CD4-positive, alpha-beta T cell treated with Interleukin-17A for 1 hour (primary cell): Measurements from ENCODE around the gene UNC93A.
"Not testable (repeated sequence)": the region's sequence is repeated elsewhere in the genome, so short reads cannot be mapped to it uniquely, and the experiment has no call there.

ENCODE experiments used
- DNase-seq: peaks from one replicate; pipeline ENCODE4 v3.0.0-alpha.2; 2020

The UNC93A gene

GRCh38 chr6:167294651-167295494, 3.8 kb downstream of the UNC93A start:
- no peak for DNase-seq

GRCh38 chr6:167295495-167296292, 4.6 kb downstream of the UNC93A start:
- no peak for DNase-seq

- no peak for DNase-seq
Observed at GRCh38 chr6:167296293-167296690, 5.2 kb downstream of the UNC93A start.

DNA sequence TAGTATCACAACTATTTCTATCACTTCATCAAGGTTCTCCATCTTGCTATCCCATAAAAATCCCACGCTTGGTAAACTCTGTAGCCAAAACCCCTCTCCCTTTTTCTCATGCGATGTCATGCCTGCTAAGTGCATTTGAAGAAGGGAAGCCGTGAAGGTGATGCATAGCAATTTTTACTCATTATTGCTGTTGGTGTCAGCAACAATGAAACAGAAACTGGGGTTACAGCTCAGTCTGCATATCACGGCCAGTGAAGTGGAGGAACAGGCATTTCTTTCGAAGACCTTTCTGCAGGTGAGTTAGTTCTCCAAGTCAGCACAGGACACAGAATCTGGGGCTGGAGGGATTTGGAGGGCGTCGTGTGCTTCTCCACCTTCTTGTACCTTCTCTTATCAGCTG, 5.8 kb downstream of the UNC93A start:
- no peak for DNase-seq

- no peak for DNase-seq
Observed at GRCh38 chr6:167298127-167298526, 7.0 kb downstream of the UNC93A start.

GRCh38 chr6:167299641-167300308, 8.7 kb downstream of the UNC93A start:
- DNase-seq = no peak

DNA sequence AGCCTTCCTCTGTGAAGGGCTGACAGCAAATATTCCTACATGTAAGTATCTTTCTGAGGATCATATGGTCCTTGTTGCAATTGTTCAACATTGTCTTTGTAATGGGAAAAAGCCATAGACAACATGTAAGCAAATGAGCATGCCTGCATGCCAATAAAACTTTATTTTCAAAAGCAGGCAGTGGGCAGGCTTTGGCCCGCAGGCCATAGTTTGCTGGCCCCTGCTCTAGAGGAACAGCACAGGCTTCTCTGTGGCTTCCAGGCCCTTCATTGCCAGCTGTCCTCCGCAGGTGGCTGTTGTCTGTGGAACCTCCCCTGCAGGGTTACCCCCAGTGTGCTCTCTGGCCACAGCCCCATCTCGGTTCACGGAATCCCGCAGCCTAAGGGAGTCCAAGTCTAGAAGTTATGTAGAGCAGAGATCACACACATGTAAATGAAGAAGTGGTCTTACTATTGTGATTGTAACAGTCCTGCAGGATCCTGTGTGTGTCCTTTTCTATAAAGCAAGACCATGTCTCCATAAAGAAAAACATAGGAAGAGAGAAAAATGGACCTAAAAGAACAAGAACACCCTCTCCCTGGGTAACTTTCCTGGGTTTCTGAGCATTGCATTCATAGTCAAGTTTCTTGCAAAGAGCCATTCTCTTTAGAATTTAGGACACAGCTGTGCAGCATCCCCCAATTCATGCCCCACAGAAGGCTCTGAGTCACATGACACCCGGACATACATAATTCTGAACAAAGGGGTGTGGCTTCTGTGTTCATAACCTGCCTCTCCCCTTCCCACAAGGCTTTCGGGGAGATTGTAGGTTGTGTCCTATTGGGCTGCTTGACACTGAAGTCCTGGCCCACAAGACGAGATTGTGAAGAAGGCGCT, 10.0 kb downstream of the UNC93A start:
- DNase-seq = no peak

DNA sequence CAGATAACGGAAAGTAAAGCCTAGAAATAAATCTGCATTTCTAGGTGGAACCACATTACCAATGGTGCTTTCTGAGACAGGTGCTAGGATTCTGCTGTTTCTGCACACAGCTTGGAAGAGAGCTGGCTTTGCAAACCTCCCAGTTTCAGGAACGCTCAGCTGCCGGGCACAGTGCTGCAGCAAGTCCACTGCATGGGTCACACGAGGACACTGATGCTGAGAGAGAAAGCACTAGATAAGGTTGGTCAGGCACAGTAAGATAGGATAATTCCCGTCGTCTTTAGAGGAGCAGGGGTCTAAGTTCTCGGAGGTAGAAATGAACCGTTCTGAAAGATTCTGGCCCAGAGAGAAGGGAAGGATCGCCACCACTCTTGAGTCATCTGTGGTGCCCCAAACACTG, 11.0 kb downstream of the UNC93A start:
- no peak for DNase-seq

- no peak for DNase-seq
Observed at GRCh38 chr6:167302796-167303195, 11.7 kb downstream of the UNC93A start.

DNA sequence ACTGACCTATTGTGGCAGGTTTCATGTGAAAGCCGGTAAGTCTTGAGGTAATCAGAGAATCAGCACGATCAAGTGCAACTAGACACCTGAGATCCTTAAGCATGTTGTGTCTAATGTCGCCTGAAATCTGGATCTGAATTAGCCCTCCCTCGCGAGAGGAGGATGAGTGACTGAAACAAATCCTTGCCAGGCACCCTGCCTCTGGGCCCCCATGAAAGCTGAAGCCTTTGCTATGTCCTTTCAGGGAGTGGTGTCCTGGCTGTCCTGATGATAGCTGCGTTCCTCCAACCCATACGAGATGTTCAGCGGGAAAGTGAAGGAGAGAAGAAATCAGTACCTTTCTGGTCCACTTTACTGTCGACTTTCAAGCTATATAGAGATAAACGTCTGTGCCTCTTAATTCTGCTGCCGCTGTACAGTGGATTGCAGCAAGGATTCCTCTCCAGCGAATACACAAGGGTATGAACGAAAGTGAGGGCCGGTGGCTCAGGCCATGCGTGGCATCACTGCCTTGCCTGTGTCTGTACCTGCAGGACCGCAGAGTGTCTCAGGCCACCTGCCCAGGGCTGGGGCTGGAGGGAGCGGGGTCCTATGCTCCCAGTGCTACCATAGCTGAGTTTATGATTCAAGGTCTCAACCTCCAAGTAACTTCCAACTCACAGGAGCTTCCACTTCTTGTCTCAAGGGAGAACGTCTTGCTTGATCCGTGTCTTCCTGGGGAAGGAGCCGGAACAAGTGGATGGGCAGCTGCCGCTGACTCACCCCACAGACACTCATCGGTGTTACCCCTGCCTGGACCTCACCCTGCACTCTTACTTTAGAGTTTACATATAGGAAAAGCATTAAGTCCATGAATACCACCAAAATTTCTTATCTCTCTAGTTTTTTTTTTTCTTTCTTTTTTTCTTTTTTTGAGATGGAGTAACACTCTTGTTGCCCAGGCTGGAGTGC, 12.8 kb downstream of the UNC93A start:
- DNase-seq = no peak

GRCh38 chr6:167304912-167305311, 13.8 kb downstream of the UNC93A start:
- DNase-seq = no peak

DNA sequence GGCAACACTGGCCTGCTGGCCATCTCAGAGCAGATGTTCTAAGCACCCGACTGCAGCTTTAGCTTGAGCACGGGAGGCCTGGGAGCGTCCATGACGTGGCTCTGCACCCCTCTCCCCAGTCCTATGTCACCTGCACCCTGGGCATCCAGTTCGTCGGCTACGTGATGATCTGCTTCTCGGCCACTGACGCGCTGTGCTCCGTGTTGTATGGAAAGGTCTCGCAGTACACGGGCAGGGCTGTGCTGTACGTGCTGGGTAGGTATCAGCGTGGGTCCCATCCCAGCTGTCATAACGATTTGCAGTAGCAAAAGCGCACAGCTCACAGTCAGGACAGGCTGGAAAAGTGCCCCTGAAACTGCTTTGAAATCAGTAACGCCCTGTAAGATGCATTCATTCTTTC, 14.7 kb downstream of the UNC93A start:
- no peak for DNase-seq

DNA sequence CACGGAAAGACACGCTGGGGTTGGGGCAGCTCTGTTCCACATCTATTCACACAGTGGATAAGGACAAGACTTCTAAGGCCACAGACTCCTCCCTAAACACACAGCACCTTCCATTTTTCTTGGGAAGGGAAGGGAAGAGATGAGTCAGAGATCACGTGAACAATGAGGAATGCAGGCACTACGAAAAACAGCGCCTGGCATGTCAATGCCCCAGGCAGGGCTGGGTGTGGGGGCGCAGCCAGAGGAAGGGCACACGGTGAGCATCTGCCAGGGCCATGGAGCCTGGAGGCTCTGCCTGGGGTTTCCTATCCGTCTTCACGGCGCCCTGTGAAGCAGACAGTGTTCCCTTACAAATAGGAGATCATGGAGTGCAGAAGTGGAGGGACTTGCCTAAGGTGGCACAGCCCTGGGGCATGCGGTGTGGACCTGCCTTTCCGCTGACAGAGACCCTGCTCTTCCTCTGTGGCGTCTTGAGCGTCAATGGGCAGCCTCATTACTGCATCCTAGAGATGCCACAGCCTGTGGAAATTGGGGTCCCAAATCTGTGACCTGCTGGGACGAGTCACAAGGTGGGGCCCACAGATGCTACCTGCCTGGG, 15.4 kb downstream of the UNC93A start:
- DNase-seq = no peak

- no peak for DNase-seq
Observed at GRCh38 chr6:167307342-167307955, 16.3 kb downstream of the UNC93A start.

DNA sequence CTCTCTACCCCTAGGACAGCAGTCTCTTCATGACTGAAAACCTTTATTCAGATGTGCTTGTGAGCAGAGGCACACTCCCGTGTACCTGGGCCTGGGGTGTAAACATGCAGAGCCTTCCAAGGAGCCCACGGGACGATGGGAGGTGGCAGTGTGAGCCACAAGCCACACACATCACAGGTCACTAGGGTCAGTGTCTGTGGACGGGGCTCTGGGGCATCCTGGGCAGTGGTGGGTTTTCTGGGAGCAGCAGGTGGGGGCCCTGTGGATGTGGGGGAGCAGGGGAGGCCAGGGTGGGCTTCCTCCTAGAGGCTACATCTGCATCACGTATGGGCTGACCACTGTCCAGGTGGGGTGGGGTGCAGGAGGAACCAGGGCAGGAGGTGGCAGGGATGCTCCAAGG, 17.1 kb downstream of the UNC93A start:
- no peak for DNase-seq

- DNase-seq = not testable (repeated sequence)
Observed at GRCh38 chr6:167309355-167310192, 18.5 kb downstream of the UNC93A start.

- no peak for DNase-seq
Observed at GRCh38 chr6:167311286-167311685, 20.2 kb downstream of the UNC93A start.

DNA sequence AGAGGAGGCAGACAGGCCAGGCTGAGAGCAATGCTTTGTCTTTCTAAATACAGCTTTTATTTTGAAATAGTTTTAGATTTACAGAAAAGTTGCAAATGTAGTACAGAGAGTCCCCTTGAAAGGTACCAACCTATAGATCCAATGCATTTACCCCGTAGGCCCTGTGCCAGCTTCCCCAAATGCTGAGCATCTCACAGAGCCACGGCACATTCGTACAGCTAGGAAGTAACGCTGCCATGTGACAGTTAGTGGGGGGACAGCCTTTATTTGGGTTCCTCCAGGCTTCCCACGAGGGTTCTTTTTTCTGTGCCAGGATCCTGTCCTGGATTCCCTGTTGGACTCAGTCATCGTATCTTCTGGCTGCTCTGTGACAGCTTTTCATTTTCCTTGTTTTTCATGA, 20.6 kb downstream of the UNC93A start:
- DNase-seq = not testable (repeated sequence)

DNA sequence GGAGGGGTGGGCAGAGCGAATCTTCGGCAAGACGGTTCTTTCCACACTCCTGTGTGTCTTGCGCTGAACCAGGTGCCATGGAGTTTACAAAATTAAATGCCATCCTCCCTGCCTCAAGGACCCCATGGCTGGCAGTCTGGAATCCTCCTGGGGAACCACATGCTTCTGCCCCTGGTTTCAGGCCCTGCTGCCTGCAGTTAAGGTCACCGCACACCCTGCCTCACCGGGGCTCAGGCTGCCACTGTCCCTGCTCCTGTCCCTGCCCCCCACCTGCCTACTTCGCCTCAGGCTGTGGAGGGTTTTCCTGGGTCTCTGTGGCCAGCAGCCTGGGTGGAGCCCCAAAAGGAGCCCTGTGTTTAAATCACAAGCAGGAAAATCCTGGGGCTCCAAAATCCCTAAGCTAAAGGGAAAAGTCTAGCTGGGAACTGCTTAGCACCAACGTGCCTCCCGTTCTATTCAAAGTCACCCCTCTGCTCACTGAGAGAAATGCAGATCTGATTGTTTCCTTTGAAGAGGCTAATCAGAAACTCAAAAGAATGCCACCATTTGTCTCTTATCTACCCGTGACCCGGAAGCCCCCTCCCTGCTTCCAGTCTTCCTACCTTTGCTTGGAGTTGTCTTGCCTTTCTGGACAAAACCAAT, 23.2 kb downstream of the UNC93A start:
- no peak for DNase-seq
